ENCODE measurements around the gene FRAS1.

The FRAS1 gene

DNA sequence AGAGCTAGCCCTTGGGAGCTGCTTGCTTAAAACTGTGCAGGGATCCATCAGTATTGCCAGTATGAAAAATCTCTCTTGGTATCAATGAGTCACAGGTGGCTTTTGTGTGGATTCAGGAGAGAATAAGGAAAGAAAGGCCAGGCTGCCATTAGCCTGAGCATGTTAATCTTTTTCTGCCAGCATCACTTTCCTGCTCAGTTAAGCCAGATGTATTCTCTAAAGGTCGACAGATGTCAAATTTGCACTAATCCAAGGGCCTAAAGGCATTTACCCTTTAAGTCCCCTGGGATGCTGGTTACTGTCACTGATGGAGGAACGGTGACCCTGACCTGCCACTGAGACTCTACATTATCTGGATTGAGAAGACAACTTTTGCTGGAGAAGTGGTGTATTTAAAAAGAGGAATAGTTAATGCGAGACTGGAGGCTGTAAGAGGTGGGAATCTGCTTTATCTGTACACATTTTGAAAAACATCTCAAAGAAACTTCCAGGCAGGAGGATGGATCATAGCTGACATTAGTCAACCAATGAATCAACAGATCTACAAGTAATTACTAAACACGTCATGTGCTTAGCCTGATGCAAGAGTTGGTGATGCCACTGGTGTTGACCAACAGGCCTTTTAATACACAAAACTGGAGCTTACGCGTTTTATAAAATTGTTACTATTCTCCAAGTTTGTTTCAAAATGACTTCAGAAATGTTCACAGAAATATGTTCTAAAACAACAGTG, 253.1 kb downstream of the FRAS1 start:
- no peaks in the 10 kb centered on the region for H3K36me3 ChIP-seq (ENCODE audit: control insufficient read depth in 2 of 2, insufficient read depth in 2 of 2, low read length in 2 of 2)
- no peaks in the 10 kb centered on the region for H3K4me1 ChIP-seq (ENCODE audit: control insufficient read depth in 2 of 2, insufficient read depth in 2 of 2, low read length in 2 of 2)
- no peak overlapping the region for H3K9ac ChIP-seq (ENCODE audit: low read depth in 1 of 2, low read length in 2 of 2)
- H3K9me3 ChIP-seq (ENCODE audit: control insufficient read depth in 2 of 2, low read length in 2 of 2) = no peaks in the 10 kb centered on the region
- H3K27me3 ChIP-seq (ENCODE audit: control insufficient read depth in 2 of 2, insufficient read depth in 2 of 2, low read length in 2 of 2) = no peaks in the 10 kb centered on the region
- no peak overlapping the region for H3K4me3 ChIP-seq (ENCODE audit: low read length in 2 of 2)
- H3K27ac ChIP-seq (ENCODE audit: low read depth in 2 of 2, low read length in 2 of 2) = no peak overlapping the region

DNA sequence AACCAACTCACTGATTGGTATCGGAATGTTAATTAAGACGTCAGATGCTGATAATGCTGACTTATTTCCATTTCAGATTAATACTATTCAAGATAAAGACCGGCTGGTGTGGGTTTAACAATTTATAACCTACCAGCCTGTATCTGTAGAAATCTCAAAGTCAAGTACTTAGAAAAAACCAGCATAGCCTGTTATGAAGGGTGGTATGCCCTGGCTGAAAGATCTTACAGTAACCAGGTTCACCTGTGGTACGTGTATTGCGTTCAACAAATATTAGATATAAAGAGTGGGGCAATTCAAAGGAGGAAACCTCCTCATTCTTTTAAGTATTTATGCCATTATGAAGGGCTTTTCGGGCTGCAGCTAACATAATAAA, 253.6 kb downstream of the FRAS1 start:
- no peak overlapping the region for H3K27ac ChIP-seq (ENCODE audit: low read depth in 2 of 2, low read length in 2 of 2)
- no peaks in the 10 kb centered on the region for H3K4me1 ChIP-seq (ENCODE audit: control insufficient read depth in 2 of 2, insufficient read depth in 2 of 2, low read length in 2 of 2)
- no peaks in the 10 kb centered on the region for H3K36me3 ChIP-seq (ENCODE audit: control insufficient read depth in 2 of 2, insufficient read depth in 2 of 2, low read length in 2 of 2)
- no peaks in the 10 kb centered on the region for H3K9me3 ChIP-seq (ENCODE audit: control insufficient read depth in 2 of 2, low read length in 2 of 2)
- no peak overlapping the region for H3K9ac ChIP-seq (ENCODE audit: low read depth in 1 of 2, low read length in 2 of 2)
- H3K4me3 ChIP-seq (ENCODE audit: low read length in 2 of 2) = no peak overlapping the region
- no peaks in the 10 kb centered on the region for H3K27me3 ChIP-seq (ENCODE audit: control insufficient read depth in 2 of 2, insufficient read depth in 2 of 2, low read length in 2 of 2)

DNA sequence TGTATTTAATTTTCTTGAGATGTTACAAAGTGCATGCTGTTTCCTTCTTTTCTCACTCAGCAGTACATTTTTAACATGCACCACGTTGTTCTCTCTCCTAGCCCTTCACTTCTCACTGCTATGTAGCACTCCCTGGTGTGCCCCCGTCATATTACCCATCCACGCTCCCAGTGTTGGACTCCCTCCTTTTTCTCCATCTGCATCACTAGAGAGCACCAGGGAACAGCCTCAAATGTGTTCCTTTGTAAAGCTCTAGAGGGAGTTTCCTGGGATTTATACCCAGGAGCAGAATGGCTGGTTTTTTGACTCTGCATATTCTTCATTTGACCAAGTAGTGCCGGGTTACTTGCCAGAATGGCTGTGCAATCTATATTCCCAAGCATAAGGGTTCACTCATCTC, 254.2 kb downstream of the FRAS1 start:
- H3K4me3 ChIP-seq (ENCODE audit: low read length in 2 of 2) = no peak overlapping the region
- no peak overlapping the region for H3K27ac ChIP-seq (ENCODE audit: low read depth in 2 of 2, low read length in 2 of 2)
- no peaks in the 10 kb centered on the region for H3K36me3 ChIP-seq (ENCODE audit: control insufficient read depth in 2 of 2, insufficient read depth in 2 of 2, low read length in 2 of 2)
- no peaks in the 10 kb centered on the region for H3K9me3 ChIP-seq (ENCODE audit: control insufficient read depth in 2 of 2, low read length in 2 of 2)
- no peaks in the 10 kb centered on the region for H3K27me3 ChIP-seq (ENCODE audit: control insufficient read depth in 2 of 2, insufficient read depth in 2 of 2, low read length in 2 of 2)
- H3K9ac ChIP-seq (ENCODE audit: low read depth in 1 of 2, low read length in 2 of 2) = no peak overlapping the region
- H3K4me1 ChIP-seq (ENCODE audit: control insufficient read depth in 2 of 2, insufficient read depth in 2 of 2, low read length in 2 of 2) = no peaks in the 10 kb centered on the region

DNA sequence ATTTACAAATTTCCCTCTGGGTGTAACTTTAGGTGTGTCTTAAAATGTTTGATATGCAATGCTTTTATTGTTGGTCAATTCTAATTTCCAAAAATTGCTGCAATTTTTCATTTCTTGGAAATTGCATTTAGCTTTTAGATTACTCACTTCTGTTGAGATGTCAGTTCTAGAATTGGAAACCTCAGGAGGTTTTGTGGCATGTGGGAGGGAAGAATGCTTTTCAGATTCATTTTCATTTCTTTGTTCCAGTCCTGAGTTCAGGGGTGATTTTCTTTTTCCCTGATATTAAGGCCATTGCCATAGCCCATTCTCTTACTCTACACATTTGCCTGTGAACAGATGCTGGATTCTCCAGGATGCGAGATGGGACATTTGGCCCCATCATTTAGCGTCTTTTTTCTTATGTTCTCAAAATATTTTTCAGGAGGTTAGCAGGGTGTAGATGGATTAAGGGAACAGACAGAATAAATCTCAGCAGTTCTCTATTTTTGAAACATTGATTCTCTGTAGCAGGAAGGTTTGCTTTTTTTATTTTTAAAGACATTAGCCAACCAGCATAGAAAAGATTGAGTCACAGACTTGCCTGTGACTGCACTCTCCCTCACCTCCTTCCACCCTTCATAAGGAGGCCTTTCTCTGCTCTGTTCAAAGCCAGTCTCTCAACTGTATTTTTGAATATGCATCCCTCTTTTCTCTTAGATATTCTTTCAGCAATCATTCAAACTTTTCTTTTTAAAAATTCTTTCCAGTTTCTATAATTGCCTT, 256.0 kb downstream of the FRAS1 start:
- H3K4me3 ChIP-seq (ENCODE audit: low read length in 2 of 2) = no peak overlapping the region
- no peaks in the 10 kb centered on the region for H3K27me3 ChIP-seq (ENCODE audit: control insufficient read depth in 2 of 2, insufficient read depth in 2 of 2, low read length in 2 of 2)
- no peaks in the 10 kb centered on the region for H3K4me1 ChIP-seq (ENCODE audit: control insufficient read depth in 2 of 2, insufficient read depth in 2 of 2, low read length in 2 of 2)
- H3K36me3 ChIP-seq (ENCODE audit: control insufficient read depth in 2 of 2, insufficient read depth in 2 of 2, low read length in 2 of 2) = no peaks in the 10 kb centered on the region
- H3K9me3 ChIP-seq (ENCODE audit: control insufficient read depth in 2 of 2, low read length in 2 of 2) = no peaks in the 10 kb centered on the region
- H3K27ac ChIP-seq (ENCODE audit: low read depth in 2 of 2, low read length in 2 of 2) = no peak overlapping the region
- no peak overlapping the region for H3K9ac ChIP-seq (ENCODE audit: low read depth in 1 of 2, low read length in 2 of 2)

DNA sequence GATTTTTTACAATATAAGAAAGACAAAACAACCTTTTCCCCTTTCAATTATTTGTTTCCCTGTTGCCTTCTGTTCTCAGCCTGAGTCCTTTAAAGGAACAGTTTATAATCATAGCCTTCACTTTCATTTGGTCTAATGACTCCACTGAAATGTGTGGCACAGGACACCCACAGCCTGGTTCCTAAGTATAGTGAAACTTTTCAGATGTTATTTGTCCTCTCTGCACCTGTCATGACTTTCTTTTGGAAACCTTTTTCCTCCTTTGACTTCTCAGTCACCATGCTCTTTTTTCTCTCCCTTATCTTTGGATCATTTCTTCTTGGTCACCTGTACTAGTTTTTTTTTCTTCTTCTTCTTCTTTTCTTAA, 256.6 kb downstream of the FRAS1 start:
- Histone ChIP-seq H3K9ac (ENCODE audit: low read depth in 1 of 2, low read length in 2 of 2) (no peak overlapping the region), H3K27ac (ENCODE audit: low read depth in 2 of 2, low read length in 2 of 2) (no peak overlapping the region), H3K36me3 (ENCODE audit: control insufficient read depth in 2 of 2, insufficient read depth in 2 of 2, low read length in 2 of 2) (no peaks in the 10 kb centered on the region), H3K4me3 (ENCODE audit: low read length in 2 of 2) (no peak overlapping the region), H3K4me1 (ENCODE audit: control insufficient read depth in 2 of 2, insufficient read depth in 2 of 2, low read length in 2 of 2) (no peaks in the 10 kb centered on the region), H3K9me3 (ENCODE audit: control insufficient read depth in 2 of 2, low read length in 2 of 2) (no peaks in the 10 kb centered on the region), H3K27me3 (ENCODE audit: control insufficient read depth in 2 of 2, insufficient read depth in 2 of 2, low read length in 2 of 2) (no peaks in the 10 kb centered on the region)

DNA sequence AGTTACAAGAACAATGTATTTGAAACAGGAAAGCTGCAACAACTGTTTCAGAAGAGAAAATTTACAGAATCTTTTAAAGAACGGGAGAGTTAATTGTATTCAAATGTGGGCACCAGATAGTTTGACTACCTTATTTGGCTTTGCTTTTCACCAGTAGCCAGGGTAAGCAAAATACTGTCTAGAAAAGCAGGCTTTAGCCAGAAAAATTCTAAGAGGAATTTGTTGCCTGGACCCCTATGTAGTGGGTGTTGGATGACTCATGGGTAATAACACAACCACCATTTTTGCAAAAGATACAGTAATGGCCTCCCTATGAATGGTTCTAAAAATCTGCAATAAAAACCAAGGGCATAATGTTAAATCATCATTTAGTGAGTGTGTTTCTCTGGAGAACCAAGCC, 261.0 kb downstream of the FRAS1 start:
- H3K4me3 ChIP-seq (ENCODE audit: low read length in 2 of 2) = no peak overlapping the region
- no peaks in the 10 kb centered on the region for H3K27me3 ChIP-seq (ENCODE audit: control insufficient read depth in 2 of 2, insufficient read depth in 2 of 2, low read length in 2 of 2)
- H3K9me3 ChIP-seq (ENCODE audit: control insufficient read depth in 2 of 2, low read length in 2 of 2) = no peaks in the 10 kb centered on the region
- H3K36me3 ChIP-seq (ENCODE audit: control insufficient read depth in 2 of 2, insufficient read depth in 2 of 2, low read length in 2 of 2) = no peaks in the 10 kb centered on the region
- no peak overlapping the region for H3K9ac ChIP-seq (ENCODE audit: low read depth in 1 of 2, low read length in 2 of 2)
- H3K27ac ChIP-seq (ENCODE audit: low read depth in 2 of 2, low read length in 2 of 2) = no peak overlapping the region
- no peaks in the 10 kb centered on the region for H3K4me1 ChIP-seq (ENCODE audit: control insufficient read depth in 2 of 2, insufficient read depth in 2 of 2, low read length in 2 of 2)

DNA sequence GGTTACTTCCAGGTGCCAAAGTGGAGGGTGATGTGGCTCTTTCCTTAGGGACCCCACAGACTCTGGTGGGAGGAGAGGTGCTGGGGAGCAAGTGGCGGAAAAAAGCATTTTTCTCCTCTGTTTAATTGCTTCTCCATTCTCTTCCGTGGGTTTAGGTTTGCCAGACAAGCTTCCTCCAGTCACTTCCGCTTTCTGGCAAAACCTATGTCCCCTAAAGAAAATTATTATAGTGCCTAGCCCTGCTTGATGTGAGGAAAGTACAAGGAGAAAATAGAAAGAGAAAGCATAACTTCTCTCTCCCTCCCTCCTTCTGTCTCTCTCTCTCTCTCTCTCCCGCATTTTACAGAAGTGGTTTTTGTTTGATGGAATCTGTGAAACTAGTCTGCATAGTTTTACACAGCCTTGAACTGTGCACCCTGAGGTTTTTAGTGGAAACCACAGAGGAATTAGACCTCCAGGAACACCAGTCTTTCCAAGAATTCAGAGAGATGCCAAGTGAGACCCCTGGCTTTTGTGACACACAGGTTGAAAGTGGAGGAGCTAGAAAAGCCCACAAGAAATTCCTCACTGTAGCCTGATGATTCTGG, 263.3 kb downstream of the FRAS1 start:
- Histone ChIP-seq H3K4me3 (ENCODE audit: low read length in 2 of 2) (no peak overlapping the region), H3K9ac (ENCODE audit: low read depth in 1 of 2, low read length in 2 of 2) (no peak overlapping the region), H3K27ac (ENCODE audit: low read depth in 2 of 2, low read length in 2 of 2) (no peak overlapping the region), H3K9me3 (ENCODE audit: control insufficient read depth in 2 of 2, low read length in 2 of 2) (no peaks in the 10 kb centered on the region), H3K36me3 (ENCODE audit: control insufficient read depth in 2 of 2, insufficient read depth in 2 of 2, low read length in 2 of 2) (no peaks in the 10 kb centered on the region), H3K27me3 (ENCODE audit: control insufficient read depth in 2 of 2, insufficient read depth in 2 of 2, low read length in 2 of 2) (no peaks in the 10 kb centered on the region), H3K4me1 (ENCODE audit: control insufficient read depth in 2 of 2, insufficient read depth in 2 of 2, low read length in 2 of 2) (no peaks in the 10 kb centered on the region)

DNA sequence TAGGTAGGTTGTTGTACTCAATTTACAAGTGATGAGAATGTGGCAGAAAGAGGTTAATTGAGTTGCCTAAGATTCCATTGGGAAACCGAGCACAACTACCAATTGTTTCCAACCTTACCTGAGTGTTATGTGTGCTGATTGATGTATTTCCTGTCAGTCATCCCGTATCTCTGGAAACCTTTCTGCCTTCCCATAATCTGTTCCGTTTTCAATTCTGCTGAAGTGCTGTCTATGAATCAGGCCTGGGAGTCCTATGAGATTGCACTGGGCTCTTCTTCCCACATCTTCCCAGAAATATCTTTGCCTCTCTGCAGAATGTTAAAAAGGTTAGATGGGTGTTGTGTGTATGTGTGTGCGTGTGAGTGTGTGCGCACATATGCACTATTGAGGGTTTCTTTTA, 264.9 kb downstream of the FRAS1 start:
- Histone ChIP-seq H3K27me3 (ENCODE audit: control insufficient read depth in 2 of 2, insufficient read depth in 2 of 2, low read length in 2 of 2) (no peaks in the 10 kb centered on the region), H3K36me3 (ENCODE audit: control insufficient read depth in 2 of 2, insufficient read depth in 2 of 2, low read length in 2 of 2) (no peaks in the 10 kb centered on the region), H3K27ac (ENCODE audit: low read depth in 2 of 2, low read length in 2 of 2) (no peak overlapping the region), H3K9me3 (ENCODE audit: control insufficient read depth in 2 of 2, low read length in 2 of 2) (no peaks in the 10 kb centered on the region), H3K9ac (ENCODE audit: low read depth in 1 of 2, low read length in 2 of 2) (no peak overlapping the region), H3K4me1 (ENCODE audit: control insufficient read depth in 2 of 2, insufficient read depth in 2 of 2, low read length in 2 of 2) (no peaks in the 10 kb centered on the region), H3K4me3 (ENCODE audit: low read length in 2 of 2) (no peak overlapping the region)

DNA sequence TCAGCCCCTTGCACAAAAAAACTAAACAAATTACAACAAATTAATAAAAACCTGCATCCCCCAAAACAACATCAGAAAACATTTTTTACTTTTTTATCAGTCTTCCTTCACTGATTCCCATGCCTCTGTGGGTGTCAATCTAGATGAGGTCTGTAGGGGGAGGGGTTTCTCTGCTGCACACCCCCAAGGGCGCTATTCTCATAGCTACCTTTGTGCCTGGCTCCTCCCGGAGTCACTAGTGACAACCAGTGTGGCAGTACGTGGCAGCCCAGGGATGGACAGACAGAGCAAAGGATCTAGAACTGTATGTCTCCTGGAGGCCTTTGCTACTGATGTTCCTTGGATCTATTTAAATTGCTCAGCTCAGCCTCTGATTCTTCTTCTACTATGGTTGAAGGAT, 266.3 kb downstream of the FRAS1 start:
- Histone ChIP-seq H3K27me3 (ENCODE audit: control insufficient read depth in 2 of 2, insufficient read depth in 2 of 2, low read length in 2 of 2) (no peaks in the 10 kb centered on the region), H3K27ac (ENCODE audit: low read depth in 2 of 2, low read length in 2 of 2) (no peak overlapping the region), H3K4me3 (ENCODE audit: low read length in 2 of 2) (no peak overlapping the region), H3K4me1 (ENCODE audit: control insufficient read depth in 2 of 2, insufficient read depth in 2 of 2, low read length in 2 of 2) (no peaks in the 10 kb centered on the region), H3K9me3 (ENCODE audit: control insufficient read depth in 2 of 2, low read length in 2 of 2) (no peaks in the 10 kb centered on the region), H3K36me3 (ENCODE audit: control insufficient read depth in 2 of 2, insufficient read depth in 2 of 2, low read length in 2 of 2) (no peaks in the 10 kb centered on the region), H3K9ac (ENCODE audit: low read depth in 1 of 2, low read length in 2 of 2) (no peak overlapping the region)

DNA sequence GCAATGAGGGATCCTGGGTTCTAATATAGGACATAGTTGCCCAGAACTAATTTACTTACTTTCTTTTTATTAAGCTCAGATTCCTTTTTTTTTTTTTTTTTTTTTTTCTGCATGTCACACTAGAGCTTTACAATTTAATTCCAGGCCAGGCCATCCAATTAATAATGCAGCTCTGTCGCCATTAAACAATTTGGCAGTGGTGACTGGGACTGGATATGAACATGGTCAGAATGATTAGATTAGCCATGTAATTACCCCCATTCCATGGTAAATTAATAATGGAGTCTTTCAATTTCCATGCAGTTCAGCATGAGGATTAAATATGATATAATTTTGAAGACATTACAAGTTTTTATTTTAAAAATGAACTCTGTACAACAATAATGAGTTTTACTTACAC, 267.5 kb downstream of the FRAS1 start:
- H3K27ac ChIP-seq (ENCODE audit: low read depth in 2 of 2, low read length in 2 of 2) = no peak overlapping the region
- H3K4me3 ChIP-seq (ENCODE audit: low read length in 2 of 2) = no peak overlapping the region
- H3K27me3 ChIP-seq (ENCODE audit: control insufficient read depth in 2 of 2, insufficient read depth in 2 of 2, low read length in 2 of 2) = no peaks in the 10 kb centered on the region

More for the DNA sequence above, 267.5 kb downstream of the FRAS1 start:
- no peak overlapping the region for H3K9ac ChIP-seq (ENCODE audit: low read depth in 1 of 2, low read length in 2 of 2)
- no peaks in the 10 kb centered on the region for H3K36me3 ChIP-seq (ENCODE audit: control insufficient read depth in 2 of 2, insufficient read depth in 2 of 2, low read length in 2 of 2)
- H3K4me1 ChIP-seq (ENCODE audit: control insufficient read depth in 2 of 2, insufficient read depth in 2 of 2, low read length in 2 of 2) = no peaks in the 10 kb centered on the region
- H3K9me3 ChIP-seq (ENCODE audit: control insufficient read depth in 2 of 2, low read length in 2 of 2) = no peaks in the 10 kb centered on the region
